ENCODE data around the gene HOXC12. TPM values are rescaled to one million over a fixed set of nuclear protein-coding genes. Genes with fewer than 3 reads are reported as not detected.

The HOXC12 gene
- total RNA-seq = not detected
- long read RNA-seq = 0 reads

GRCh38 chr12:53954694-53955035 lies at the start of gene HOXC12:
TSS of gene HOXC12 (plus strand) at chr12:53954903. CDS start at chr12:53954930, 27 bp downstream.
- intact Hi-C loops (cut with DNase I) = no loop called here
- Histone ChIP-seq H3K27me3 (ENCODE audit: low read depth) (peaks cover 100% of the 10 kb centered on the region), H3K36me3 (no peaks in the 10 kb centered on the region), H3K4me1 (no peaks in the 10 kb centered on the region), H3K9me3 (no peaks in the 10 kb centered on the region), H3K27ac (no peak within 1 kb of the TSS), H3K4me3 (no peak within 1 kb of the TSS)
- DNase-seq (no peak), ATAC-seq (no peak)
- no peak for TF ChIP-seq CTCF (IDR thresholded peaks at IDR 0.05)

GRCh38 chr12:53907103-53907502 lies 47.6 kb upstream of the HOXC12 start:
- no peaks in the 10 kb centered on the region for H3K9me3 ChIP-seq
- no peak overlapping the region for H3K27ac ChIP-seq
- intact Hi-C loops (cut with DNase I) = no loop called here
- no peak overlapping the region for H3K4me3 ChIP-seq
- no peak for DNase-seq
- no peak for TF ChIP-seq CTCF (IDR thresholded peaks at IDR 0.05)
- H3K27me3 ChIP-seq (ENCODE audit: low read depth) = peaks cover 31% of the 10 kb centered on the region
- no peaks in the 10 kb centered on the region for H3K36me3 ChIP-seq
- H3K4me1 ChIP-seq = no peaks in the 10 kb centered on the region
- ATAC-seq = no peak

GRCh38 chr12:53916788-53917655 lies 37.7 kb upstream of the HOXC12 start:
- ATAC-seq (no peak), DNase-seq (no peak)
- Histone ChIP-seq H3K4me3 (no peak overlapping the region), H3K27me3 (ENCODE audit: low read depth) (peaks cover 90% of the 10 kb centered on the region), H3K36me3 (no peaks in the 10 kb centered on the region), H3K4me1 (no peaks in the 10 kb centered on the region), H3K27ac (no peak overlapping the region), H3K9me3 (no peaks in the 10 kb centered on the region)
- intact Hi-C loops (cut with DNase I) = no loop called here
- no peak for TF ChIP-seq CTCF (IDR thresholded peaks at IDR 0.05)

- intact Hi-C loops (cut with DNase I) = no loop called here
- TF ChIP-seq CTCF (IDR thresholded peaks at IDR 0.05) = no peak
- DNase-seq (no peak), ATAC-seq (no peak)
- Histone ChIP-seq H3K4me1 (no peaks in the 10 kb centered on the region), H3K27ac (no peak overlapping the region), H3K9me3 (no peaks in the 10 kb centered on the region), H3K36me3 (no peaks in the 10 kb centered on the region), H3K27me3 (ENCODE audit: low read depth) (peaks cover 97% of the 10 kb centered on the region), H3K4me3 (no peak overlapping the region)
These were observed 29.9 kb upstream of the HOXC12 start for GRCh38 chr12:53924521-53925405.

- ATAC-seq = no peak
- peaks cover 100% of the 10 kb centered on the region for H3K27me3 ChIP-seq (ENCODE audit: low read depth)
- no peak for TF ChIP-seq CTCF (IDR thresholded peaks at IDR 0.05)
These were observed 27.3 kb upstream of the HOXC12 start for GRCh38 chr12:53927220-53928029.

More at GRCh38 chr12:53927220-53928029, 27.3 kb upstream of the HOXC12 start:
- Histone ChIP-seq H3K27ac (no peak overlapping the region), H3K4me3 (no peak overlapping the region), H3K9me3 (no peaks in the 10 kb centered on the region), H3K36me3 (no peaks in the 10 kb centered on the region), H3K4me1 (no peaks in the 10 kb centered on the region)
- DNase-seq = no peak
- intact Hi-C loops (cut with DNase I) = no loop called here
